T-helper 1 cell (primary cell): Measurements from ENCODE around the gene DKK3.

Experiments
- DNase-seq, 5 donors: peaks; one replicate each; pipeline ENCODE4 v3.0.0-alpha.2; 2012 to 2020

DKK3 gene

DNA sequence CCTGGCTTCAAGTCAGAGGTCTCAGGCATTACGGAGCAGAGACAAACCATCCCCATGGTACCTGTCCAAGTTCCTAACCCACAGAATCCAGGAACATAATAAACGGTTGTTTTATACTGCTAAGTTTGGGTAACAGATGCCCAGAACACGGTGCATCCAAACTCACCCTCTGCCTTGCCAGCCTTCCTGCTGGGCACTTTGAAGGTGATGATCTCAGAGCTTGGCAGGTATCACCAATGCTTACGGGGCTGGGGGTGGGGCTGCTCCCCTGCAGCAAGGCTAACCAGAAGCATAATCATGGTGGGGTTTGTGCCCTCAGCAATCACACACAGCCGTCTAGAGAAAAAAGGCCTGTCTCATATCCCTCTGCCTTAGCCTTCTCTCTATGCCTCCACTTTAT is 27.1 kb downstream of the DKK3 start:
- DNase-seq = no peak

DNA sequence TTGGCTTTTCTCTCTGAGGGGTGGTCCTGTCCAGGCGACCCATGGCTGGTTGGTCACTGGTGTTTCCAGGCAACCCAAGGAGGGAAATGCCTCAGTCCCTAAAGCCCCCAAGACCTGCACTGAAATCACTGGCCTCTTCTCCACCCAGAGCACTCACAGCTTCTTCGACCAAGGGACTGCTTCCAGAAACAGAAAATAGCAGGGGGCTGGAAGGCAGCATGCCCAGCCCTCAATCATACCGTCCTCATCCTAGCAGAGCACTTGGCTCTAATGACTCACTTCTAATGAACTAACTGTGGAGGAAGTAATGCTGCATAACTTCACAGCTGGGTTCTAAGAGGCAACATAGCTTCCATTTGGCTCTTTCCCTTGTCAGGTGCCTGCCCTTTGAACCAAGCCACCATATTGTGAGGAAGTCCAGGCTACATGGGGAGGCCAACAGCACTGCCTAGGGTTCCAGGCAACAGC is 27.6 kb downstream of the DKK3 start:
- DNase-seq = no peak

DNA sequence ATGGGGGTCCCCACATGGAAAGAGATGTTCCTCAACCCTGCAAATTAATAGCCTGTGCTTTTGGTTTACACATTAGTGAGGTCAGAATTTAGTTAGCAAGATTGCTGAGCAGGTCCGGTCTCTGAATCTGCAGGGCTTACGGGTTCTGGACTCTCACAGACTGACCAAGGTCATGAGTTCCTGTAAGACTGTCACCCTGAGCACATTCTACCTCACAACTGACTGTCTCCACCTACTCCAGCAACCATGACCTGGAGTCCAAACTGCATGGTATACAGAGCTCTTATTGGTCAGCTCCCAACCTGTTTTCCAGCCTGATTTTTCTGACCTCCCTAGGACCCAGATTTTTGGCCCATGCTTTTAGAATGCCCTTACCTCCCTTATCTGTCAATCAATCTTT is 28.2 kb downstream of the DKK3 start:
- DNase-seq = no peak

DNA sequence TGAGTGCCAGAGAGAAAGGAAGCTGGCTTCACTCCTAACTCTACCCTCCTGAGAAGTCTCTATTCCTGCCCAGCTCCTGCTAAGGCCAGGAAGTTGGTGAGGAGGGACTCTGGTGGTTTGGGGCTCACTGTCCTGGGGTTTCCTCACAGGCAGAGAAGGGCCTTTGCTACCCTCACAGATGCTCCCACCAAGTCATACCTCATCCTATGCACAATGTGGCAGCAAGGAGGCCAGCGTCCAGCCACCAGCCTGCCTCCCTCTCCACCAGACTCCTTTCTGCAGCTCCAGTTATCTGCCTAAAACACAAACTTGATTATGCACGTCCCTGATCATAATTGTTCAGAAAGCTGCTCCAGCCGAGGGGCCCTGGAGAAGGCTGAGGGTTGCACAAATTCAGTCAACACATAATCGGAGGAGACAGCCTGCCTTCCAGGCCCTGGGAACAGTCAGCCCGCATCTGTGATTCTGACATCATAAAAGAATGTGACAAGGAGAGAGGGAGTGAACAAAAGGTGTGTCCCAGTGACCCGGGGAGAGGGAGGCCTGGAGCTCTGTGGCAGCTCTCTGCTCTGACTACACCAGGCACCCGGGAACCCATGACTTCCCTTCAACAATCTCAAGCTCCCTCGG is 28.8 kb downstream of the DKK3 start:
- DNase-seq = no peak

DNA sequence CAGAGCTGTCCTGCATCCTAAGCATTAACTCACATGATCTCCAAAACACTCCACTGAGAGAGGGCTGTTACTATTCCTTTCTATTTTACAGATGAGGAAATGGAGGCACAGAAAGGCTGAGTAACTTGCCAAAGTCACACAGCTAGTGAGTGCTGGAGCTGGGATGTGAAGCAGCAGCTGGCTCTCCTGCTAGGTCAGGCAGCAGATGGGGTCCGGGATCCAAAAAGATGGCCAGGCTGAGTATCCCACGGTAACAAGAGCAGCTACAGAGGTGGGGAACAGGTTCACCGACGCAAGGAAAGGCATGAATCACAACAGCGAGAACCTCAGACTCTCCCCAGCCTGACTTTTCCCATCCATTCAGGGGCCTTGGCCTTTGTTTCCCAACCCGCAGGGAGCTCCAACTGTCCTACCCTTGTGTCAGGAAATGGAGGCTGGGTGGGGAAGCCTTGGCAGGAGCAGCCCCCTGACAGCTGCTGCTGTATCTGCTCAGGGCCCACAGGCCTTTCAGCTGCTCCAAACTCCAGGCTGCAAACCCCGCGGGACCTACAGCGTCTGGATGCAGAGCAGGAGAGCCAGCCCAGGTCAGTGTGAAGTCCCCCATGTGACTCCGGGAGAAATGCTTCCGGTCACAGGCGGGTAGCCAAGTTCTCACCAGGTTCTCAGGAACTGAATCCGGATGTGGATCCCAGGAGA is 29.5 kb downstream of the DKK3 start:
- no peak for DNase-seq

DNA sequence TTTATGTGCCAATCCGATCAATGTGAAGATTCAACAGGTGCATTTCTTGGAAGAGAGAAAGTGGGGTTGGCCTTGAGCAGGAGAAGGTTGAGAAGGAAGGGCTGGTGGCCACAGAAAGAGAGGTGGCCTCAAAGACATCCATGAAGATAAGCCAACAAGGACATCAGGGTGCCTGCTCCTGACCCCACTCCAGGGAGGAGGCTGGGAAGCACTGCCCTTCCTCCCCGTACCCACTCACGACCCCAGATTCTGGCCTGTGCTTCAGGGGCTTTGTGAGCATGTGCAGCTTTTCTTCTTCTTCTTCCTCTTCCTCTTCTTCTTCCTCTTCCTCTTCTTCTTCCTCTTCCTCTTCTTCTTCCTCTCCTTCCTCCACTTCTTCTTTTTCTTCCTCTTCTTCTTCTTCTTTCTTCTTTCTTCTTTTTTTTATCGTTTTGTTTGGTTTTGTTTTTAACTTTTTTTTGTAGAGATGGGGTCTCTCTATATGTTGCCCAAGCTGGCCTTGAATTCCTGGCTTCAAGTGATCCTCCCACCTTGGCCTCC is 30.3 kb downstream of the DKK3 start:
- no peak for DNase-seq

DNA sequence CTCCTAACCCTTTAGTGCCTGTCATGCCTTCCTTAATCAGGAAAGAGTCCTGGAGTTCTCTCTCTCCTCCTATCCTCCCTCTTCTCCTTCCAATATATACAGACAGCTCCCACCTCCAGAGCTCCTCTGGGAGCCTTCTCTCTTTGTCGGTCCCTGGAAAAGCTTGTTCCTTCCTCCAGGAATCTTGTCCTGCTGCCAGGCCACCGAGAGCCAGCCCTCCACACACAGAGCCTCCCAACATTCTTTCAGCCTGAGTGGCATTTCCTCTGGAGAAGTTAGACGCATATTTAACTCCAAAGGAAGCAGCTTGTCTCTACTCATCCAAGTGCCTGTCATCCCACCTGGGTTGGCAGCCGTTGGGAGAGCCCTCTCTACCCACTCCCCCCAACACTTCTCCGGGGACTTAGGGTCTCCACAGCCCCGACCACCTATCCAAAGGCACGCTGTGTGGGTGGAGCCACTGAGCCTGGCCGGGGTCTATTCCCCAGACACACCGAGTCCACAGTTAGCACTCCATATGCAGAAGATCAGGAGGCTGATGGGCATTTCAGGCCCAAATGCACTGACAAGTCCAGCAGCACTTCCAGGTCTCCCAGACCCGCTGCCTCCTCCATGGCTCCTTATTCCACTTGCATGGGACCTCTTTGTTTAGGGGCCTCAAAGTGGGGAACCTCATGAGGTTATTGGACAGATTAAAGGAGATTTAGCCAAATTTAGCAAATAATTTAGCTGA is 31.1 kb downstream of the DKK3 start:
- DNase-seq = no peak

DNA sequence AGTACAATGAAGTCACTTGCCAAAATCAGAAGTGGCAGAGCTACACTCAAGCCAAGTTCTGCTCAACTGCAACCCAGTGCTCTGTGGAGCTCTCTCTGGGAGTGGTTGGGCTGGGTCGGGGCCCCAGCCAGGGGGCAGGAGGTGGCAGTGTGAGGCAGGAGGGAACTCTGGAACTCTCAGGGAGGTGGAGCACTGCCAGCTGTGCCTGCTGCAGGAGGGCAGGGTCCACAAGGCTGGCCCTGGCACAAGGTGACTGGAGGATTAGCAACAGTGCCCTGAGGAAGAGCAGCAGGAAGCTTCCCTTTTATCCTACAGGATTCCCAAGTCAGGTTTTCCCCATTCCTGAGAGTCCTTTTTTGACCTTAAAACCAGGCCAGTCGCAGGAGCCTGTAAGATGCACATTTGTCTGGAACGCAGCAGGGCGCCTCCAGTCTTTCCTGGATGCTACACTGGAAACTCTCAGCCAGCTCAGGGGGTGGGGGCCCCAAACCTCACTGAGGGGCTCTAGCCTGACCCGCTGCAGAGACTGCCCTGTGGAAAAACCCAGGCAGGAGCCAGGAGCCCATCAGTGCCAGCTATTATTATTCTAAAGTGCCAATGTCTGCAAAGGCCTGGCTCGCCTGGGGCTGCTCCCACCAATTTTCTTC is 31.8 kb downstream of the DKK3 start:
- DNase-seq = no peak

DNA sequence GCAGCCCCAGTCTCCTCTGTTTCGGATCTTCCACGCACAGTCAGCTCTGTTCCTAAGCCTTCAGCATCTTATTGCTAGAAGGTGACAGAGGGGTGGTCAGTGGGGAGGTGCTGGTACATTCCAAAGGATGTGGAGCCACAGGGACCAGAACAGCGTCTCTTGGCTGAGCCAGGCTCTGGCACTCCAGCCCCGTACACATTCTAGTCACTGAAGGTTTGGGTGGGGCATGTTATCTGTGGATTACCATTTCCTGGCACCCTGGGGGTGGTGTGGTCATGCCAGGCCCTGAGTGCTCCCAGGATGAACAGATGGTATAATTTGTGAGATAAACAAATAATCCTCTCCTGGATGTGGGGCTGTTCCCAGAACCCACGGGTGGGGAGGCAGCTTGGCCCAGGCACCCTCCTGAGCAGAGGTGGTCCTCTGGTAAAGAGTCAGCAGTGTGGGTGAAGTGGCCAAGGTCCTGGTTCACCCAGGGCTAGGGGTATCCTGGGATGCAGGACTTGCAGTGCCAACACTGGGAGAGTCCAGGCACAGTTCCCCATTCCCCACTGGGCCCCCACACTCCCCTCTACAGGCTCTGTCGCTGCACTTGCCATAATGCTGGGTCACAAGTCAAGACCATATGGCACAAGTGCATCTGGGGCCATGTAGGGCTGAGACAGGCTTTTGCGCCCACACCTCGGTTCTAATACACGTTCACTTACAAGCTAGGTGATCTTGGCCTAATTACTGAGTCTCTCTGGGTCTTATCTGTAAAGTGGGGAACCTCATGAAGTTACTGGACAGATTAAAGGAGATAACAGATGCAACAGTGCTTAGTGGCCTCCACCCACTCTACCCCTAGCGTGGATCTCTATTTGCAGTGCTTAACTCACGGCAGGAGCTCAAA is 33.0 kb downstream of the DKK3 start:
- no peak for DNase-seq

DNA sequence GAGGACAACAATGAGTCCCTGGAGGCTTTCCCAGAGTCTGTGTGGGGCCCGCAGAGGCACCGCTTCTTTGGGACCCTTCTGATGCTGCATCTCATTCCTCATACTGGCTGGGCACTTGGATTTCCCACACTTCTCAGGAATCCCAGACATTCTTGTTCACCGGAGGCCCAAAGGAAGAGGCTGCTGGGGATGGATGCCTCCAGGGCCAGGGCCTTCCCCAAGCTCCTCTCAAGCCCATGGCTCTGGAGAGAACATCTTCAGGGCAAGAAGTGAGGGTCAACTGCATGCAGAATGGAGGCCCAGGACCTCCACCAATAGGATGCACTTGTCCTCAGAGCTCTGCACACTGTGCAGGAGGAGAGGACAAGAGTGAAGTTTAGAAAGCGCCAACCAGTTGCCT is 34.6 kb downstream of the DKK3 start:
- no peak for DNase-seq

DNA sequence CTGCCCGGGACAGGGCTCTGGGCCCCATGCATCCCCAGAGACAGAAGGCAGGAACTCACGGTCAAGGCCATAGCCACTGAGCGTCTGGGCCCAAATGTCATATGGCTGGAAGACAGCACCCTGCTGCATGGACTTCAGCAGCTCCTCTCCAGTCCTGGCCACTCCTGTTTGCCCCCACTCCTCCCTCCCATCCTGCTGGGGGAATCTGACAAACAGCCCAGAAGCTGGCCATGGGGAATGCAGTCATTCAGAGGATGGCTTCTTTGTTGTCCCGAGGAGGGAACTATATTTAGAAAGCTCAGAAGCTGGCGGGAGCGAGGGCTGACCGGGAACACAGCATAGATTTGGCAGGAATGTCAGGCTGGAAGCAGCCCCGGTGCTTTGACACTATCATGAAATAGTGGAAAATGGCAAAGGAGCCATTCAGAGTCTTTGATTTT is 35.0 kb downstream of the DKK3 start:
- DNase-seq = no peak

DNA sequence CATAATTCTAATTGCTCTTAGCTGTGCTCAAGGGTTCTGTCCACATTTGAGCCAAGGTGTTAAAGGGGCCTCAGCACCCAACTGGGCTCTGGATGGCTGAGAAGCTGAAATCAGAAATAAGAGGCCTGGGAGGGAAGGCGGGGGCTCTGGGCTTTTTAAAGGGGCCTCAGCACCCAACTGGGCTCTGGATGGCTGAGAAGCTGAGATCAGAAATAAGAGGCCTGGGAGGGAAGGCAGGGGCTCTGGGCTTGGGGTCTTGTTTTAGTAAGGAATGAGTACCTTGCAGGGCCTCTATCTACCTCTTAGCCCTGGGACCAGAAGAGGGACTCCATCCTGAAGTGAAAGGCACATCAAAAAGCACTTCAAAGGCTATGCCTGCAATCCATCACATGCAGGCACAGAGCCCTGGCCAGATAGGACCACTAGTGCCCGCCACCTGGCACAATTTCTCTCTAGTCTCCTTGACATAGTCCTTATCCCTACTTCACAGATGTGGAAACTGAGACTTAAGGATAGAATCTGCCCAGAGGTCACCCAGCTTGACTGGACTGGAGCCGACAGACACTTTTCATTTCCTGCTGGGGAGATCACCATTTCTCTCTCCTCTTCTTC is 35.6 kb downstream of the DKK3 start:
- no peak for DNase-seq

DNA sequence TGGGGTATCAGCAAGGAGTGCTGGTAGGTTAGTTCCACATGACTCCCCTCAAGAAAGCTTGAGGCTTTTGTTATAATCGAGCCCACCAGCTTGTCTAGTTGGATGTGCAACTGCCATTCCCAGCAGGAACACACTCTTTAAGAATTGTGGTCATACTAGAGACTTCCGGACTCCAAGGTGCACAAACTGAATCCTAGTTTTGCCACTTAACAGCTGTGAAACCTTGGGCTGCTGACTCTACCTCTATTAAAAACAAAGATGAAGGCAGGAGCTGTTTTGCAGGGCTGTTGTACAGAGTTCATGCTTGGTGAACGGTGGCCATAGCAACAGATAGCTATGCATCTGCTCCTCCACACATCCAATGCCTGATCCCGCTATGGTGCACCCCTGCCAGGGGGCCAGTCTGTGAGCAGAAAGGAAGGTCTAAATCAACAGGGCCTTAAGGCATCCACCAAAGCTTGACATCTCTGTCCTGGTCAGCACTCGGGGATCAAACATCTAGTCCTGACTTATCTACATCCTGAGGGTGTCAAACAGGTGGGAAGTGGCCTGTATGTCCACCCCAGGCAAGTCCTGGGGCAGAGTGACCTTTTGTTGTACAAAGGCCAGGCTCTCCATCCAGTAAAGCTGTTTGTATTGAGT is 36.4 kb downstream of the DKK3 start:
- no peak for DNase-seq

DNA sequence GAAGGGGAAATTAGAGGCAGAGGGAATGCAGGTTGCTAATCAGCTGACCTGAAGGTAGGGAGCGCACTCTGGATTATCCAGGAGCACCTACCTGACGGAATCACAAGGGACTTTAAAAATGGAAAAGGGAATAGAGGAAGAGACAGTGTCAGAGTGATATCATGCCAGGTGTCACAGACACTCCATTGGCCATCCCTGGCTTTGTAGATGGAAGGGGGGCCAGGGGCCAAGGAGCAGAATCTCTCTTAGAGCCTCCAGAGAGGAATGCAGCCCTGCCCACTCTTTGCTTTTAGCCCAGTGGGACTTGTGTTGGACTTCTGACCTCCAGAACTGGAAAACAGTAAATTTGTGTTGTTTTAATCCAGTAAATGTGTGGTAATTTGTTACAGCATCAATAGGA is 37.9 kb downstream of the DKK3 start:
- no peak for DNase-seq

DNA sequence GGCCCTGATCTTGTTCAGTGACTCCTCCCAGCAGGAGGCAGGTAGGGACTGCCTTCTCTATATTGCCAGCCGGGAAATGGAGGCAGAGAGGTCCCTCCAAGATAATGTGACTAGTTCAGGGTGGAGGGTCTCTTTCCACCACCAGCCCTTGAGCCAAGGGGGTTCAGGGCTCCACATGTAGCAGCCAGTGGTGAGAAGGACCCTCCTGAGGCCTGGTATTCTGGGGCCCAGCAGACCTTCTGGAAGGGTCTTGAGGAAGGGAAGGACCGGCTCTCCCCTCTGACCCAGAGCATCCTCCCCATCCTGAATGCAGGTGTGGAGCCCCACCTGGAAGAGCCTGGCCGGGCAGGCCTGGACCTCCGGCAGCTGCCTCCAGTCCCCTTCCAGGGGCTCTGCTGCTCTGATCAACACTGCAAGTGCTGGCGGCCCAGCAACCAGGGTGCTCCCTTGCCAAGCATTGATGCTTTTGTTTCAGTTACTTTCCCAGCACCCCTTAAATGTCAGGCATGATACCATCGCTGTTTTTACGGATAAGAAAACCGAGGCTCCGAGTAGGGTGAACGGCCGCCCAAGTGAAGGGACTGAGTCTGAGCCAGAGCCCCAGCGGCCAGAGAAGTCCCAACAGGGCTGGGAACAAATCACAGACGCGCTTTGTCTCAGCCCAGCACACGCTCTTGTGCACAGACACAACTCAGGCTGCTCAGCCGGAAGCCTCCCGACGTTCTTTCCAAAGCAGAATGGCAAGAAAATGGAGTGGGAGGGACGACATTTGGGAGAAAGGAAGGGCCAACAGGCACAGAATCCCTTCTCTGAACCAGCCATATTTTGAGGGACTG is 38.8 kb downstream of the DKK3 start:
- DNase-seq = no peak

DNA sequence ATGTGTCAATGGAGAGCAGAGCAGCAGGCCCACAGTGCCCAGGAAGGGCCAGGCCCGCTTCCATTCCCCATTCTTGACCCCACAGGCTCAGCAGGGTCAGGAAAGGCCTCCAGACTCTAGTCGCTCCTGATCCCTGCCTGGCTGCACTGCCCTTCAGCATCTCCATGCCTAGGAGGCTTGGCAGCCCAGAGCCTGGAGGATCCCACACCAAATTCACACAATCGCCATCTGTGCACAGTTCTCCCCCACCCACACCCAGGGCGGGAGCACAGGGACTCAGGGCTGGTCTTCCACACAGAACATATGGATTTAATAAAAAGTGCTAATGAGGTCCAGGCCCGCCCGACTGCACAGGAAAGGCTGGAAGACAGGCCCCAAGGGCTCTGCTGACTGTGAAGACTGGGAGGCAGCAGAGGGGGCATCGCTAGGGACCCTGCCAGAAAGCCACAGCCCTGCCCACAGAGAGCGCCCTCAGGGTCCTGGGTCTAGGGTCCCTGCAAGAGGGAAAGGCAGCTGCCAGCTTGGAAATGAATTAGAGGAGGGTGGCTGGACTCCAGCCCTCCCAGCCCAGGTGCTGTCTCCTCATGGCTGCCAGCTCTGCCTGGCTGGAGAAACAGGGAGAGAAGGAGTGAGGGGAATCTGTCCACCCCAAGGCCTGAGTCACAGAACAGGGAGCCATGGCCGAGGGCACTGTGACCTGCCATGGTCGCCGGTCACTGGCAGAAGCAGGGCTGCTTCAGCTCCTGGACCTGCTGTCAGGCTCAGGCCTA is 39.7 kb downstream of the DKK3 start:
- DNase-seq = no peak

DNA sequence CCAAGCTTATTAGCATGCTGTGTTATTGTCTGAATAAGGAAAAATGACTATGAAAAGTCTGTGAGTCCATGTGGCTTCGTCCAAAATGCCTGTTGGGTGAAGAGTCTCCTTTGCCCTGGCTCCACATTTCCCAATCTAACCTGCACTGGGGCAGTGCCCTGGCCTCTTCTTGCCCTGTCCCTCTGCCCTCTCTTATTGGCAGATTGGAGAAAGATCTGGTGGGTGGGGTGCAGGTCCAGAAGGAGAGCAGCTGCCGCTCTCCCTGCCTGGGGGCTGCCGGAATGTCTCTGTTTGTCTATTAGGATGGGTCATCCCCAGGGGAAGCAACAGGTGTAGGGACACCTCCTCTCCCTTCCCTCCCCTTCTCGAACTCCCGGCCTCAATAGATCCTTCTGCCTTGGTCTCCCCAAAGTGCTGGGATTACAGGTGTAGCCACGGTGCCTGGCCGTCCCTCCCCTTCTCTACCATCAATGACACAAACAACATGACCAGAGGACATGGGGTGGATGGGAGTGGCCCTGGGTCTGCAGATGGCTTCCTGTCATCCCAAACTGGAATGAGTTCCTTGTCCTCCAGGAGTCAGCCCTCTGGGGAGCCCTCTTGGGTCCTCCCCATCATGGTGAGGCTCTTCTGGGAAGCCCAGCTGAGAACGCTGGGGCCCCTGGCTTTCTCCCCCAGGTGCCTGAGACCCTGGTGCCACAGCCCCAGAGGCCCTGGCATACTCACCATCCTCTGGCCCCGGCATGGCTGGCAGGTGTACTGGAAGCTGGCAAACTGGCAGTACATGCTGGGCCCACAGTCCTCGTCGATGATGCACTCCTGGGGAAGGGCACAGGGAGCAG is 40.5 kb downstream of the DKK3 start:
- no peak for DNase-seq
